ENCODE results near the gene CTNNA3. TPM values are rescaled to one million over a fixed set of nuclear protein-coding genes. Genes with fewer than 3 reads are reported as not detected.

CTNNA3 gene
- total RNA-seq, 2 donors from 2014 or later = 3.2 to 7.2 TPM

DNA sequence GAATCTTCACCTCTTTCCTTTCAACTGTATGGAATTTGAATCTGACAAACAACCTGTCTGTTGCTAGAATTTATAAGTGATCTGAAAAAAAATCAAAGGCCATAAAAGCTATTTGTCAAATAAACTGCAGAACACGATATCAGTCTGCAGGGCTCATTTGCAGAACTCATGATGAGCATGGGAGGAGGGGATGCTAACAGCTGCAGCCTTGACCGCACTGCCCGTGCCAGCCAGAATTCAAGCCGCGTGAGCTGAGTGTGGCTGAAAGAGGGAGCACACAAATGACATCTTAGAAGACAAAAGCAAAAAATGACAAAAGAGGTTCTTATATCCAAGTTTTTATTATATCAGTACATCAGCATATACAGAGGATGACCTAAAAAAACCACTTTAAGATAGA, 754.5 kb downstream of the CTNNA3 start:
- Histone ChIP-seq H3K4me3 (ENCODE audit: low read length) (no peak overlapping the region), H3K27ac (ENCODE audit: low read depth, low read length) (no peak overlapping the region), H3K36me3 (ENCODE audit: control insufficient read depth, insufficient read depth, low read length) (no peaks in the 10 kb centered on the region), H3K9me3 (ENCODE audit: control insufficient read depth, low read length) (no peaks in the 10 kb centered on the region), H3K9ac (ENCODE audit: extremely low read depth, low read length, poor library complexity, severe bottlenecking) (no peak overlapping the region), H3K4me1 (ENCODE audit: control insufficient read depth, insufficient read depth, low read length) (no peaks in the 10 kb centered on the region), H3K27me3 (ENCODE audit: control insufficient read depth, insufficient read depth, low read length, poor library complexity, severe bottlenecking) (no peaks in the 10 kb centered on the region)
- H3K27me3 Mint-ChIP-seq (ENCODE audit: insufficient read depth) = no peaks in the 10 kb centered on the region
- 83 to 93% methylated on average over 5 of the region's 5 CpGs for WGBS, 2 experiments (ENCODE audit: insufficient coverage in 1 of 2, insufficient read length in 1 of 2)
- H3K27ac Mint-ChIP-seq = no peak overlapping the region
- no peaks in the 10 kb centered on the region for H3K4me1 Mint-ChIP-seq
- no peak for DNase-seq
- H3K4me3 Mint-ChIP-seq = no peak overlapping the region
- TF ChIP-seq, protein P1, sequence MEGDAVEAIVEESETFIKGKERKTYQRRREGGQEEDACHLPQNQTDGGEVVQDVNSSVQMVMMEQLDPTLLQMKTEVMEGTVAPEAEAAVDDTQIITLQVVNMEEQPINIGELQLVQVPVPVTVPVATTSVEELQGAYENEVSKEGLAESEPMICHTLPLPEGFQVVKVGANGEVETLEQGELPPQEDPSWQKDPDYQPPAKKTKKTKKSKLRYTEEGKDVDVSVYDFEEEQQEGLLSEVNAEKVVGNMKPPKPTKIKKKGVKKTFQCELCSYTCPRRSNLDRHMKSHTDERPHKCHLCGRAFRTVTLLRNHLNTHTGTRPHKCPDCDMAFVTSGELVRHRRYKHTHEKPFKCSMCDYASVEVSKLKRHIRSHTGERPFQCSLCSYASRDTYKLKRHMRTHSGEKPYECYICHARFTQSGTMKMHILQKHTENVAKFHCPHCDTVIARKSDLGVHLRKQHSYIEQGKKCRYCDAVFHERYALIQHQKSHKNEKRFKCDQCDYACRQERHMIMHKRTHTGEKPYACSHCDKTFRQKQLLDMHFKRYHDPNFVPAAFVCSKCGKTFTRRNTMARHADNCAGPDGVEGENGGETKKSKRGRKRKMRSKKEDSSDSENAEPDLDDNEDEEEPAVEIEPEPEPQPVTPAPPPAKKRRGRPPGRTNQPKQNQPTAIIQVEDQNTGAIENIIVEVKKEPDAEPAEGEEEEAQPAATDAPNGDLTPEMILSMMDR (conservative IDR thresholded peaks at IDR 0.05) = no peak
- H3K36me3 Mint-ChIP-seq (ENCODE audit: low read depth) = no peaks in the 10 kb centered on the region
- H3K9me3 Mint-ChIP-seq = no peaks in the 10 kb centered on the region

DNA sequence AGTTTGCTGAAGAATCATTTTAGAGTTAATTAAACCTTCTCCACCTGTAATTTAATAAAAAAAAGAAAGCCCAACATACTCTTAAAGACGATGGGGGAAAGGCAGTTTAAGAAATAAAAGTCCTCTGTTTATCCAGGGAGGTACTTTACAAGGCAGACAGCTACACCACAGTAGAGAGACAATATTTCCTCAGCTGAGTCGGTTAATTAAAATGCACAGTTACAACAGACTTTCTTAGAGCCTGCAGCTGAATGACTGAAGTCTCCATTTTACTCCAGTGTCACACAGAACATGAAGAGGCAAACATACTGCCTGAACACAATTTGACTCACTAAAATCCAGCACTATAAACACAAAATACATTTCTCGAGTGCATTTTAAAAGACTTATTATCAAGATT, 755.0 kb downstream of the CTNNA3 start:
- H3K27ac Mint-ChIP-seq = no peak overlapping the region

DNA sequence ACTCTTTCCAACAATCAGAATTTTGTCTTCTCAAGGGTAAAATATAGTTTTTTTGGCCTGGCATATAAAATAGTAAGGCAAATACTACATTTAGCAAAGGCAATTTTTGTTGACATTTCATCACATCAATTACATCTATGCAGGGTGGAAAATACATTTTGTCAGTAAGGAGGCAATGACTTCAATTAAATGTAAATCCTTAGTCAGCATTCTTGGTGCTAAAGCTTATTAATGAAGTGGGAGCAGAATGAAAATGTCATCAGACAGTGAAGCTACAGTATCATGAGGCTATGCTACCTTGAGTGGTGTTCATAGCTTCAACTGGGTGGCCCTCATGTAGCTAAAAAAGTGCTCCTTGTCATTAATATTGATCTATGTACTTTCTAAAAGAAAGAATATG, 761.3 kb downstream of the CTNNA3 start:
- no peak overlapping the region for H3K4me3 ChIP-seq (ENCODE audit: low read length)
- no peaks in the 10 kb centered on the region for H3K9me3 ChIP-seq (ENCODE audit: control insufficient read depth, low read length)
- H3K4me3 Mint-ChIP-seq = no peak overlapping the region
- H3K36me3 Mint-ChIP-seq (ENCODE audit: low read depth) = no peaks in the 10 kb centered on the region
- H3K27me3 ChIP-seq (ENCODE audit: control insufficient read depth, insufficient read depth, low read length, poor library complexity, severe bottlenecking) = peaks cover 4% of the 10 kb centered on the region
- peaks cover 2% of the 10 kb centered on the region for H3K27me3 Mint-ChIP-seq (ENCODE audit: insufficient read depth)
- H3K4me1 ChIP-seq (ENCODE audit: control insufficient read depth, insufficient read depth, low read length) = no peaks in the 10 kb centered on the region
- H3K36me3 ChIP-seq (ENCODE audit: control insufficient read depth, insufficient read depth, low read length) = no peaks in the 10 kb centered on the region
- no peak overlapping the region for H3K27ac ChIP-seq (ENCODE audit: low read depth, low read length)
- no peaks in the 10 kb centered on the region for H3K4me1 Mint-ChIP-seq
- TF ChIP-seq, protein P1 (conservative IDR thresholded peaks at IDR 0.05) = no peak
- no peak overlapping the region for H3K27ac Mint-ChIP-seq
- DNase-seq = no peak
- H3K9me3 Mint-ChIP-seq = no peaks in the 10 kb centered on the region
- no peak overlapping the region for H3K9ac ChIP-seq (ENCODE audit: extremely low read depth, low read length, poor library complexity, severe bottlenecking)

More for the DNA sequence above, 755.0 kb downstream of the CTNNA3 start:
- no peaks in the 10 kb centered on the region for H3K9me3 ChIP-seq (ENCODE audit: control insufficient read depth, low read length)
- TF ChIP-seq, protein P1 (conservative IDR thresholded peaks at IDR 0.05) = no peak
- H3K9ac ChIP-seq (ENCODE audit: extremely low read depth, low read length, poor library complexity, severe bottlenecking) = no peak overlapping the region
- Mint-ChIP-seq H3K4me1 (no peaks in the 10 kb centered on the region), H3K36me3 (ENCODE audit: low read depth) (no peaks in the 10 kb centered on the region), H3K4me3 (no peak overlapping the region), H3K9me3 (no peaks in the 10 kb centered on the region), H3K27me3 (ENCODE audit: insufficient read depth) (no peaks in the 10 kb centered on the region)
- no peak overlapping the region for H3K27ac ChIP-seq (ENCODE audit: low read depth, low read length)
- WGBS, 2 experiments (ENCODE audit: insufficient coverage in 1 of 2, insufficient read length in 1 of 2) = 89% methylated on average over 3 of the region's 3 CpGs; no CpG with 5 or more reads in 1 of the 2 experiments
- no peak overlapping the region for H3K4me3 ChIP-seq (ENCODE audit: low read length)
- no peaks in the 10 kb centered on the region for H3K4me1 ChIP-seq (ENCODE audit: control insufficient read depth, insufficient read depth, low read length)
- no peaks in the 10 kb centered on the region for H3K36me3 ChIP-seq (ENCODE audit: control insufficient read depth, insufficient read depth, low read length)
- no peaks in the 10 kb centered on the region for H3K27me3 ChIP-seq (ENCODE audit: control insufficient read depth, insufficient read depth, low read length, poor library complexity, severe bottlenecking)
- DNase-seq = no peak
